ENCODE results near the gene GH2. TPM values are rescaled to one million over a fixed set of nuclear protein-coding genes. Genes with fewer than 3 reads are reported as not detected.

The GH2 gene
- total and polyA plus RNA-seq, 4 donors, result not detected

- Histone ChIP-seq H3K4me3 (ENCODE audit: low read depth in 1 of 3, low read length in 3 of 3) (no peak overlapping the region), H3K27me3 (ENCODE audit: control insufficient read depth in 4 of 4, insufficient read depth in 4 of 4, low read length in 3 of 4) (no peaks in the 10 kb centered on the region), H3K9me3 (ENCODE audit: control insufficient read depth in 4 of 4, low read length in 3 of 4) (no peaks in the 10 kb centered on the region), H3K27ac (ENCODE audit: low read depth in 1 of 2, low read length in 2 of 2) (no peak overlapping the region), H3K4me1 (ENCODE audit: control insufficient read depth in 4 of 4, insufficient read depth in 4 of 4, low read length in 3 of 4) (peaks cover 0 to 8% (median 2%) of the 10 kb centered on the region in 4 donors), H3K9ac (ENCODE audit: low read depth in 1 of 2, low read length in 2 of 2) (no peak overlapping the region), H3K36me3 (ENCODE audit: control insufficient read depth in 4 of 4, insufficient read depth in 3 of 4, low read depth in 1 of 4, low read length in 3 of 4) (no peaks in the 10 kb centered on the region)
- WGBS, result 89% methylated on average over 24 of the region's 24 CpGs
- no peak for DNase-seq (ENCODE audit: low spot score)
- TF ChIP-seq, protein P1, sequence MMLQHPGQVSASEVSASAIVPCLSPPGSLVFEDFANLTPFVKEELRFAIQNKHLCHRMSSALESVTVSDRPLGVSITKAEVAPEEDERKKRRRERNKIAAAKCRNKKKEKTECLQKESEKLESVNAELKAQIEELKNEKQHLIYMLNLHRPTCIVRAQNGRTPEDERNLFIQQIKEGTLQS (IDR thresholded peaks at IDR 0.05), result no peak
- no peak for TF ChIP-seq REST (IDR thresholded peaks at IDR 0.05)
- no peak for TF ChIP-seq RXRA (IDR thresholded peaks at IDR 0.05)
- TF ChIP-seq TAF1 (conservative IDR thresholded peaks at IDR 0.05), result no peak
- TF ChIP-seq FOXA2 (IDR thresholded peaks at IDR 0.05), result no peak
- TF ChIP-seq, protein P2, sequence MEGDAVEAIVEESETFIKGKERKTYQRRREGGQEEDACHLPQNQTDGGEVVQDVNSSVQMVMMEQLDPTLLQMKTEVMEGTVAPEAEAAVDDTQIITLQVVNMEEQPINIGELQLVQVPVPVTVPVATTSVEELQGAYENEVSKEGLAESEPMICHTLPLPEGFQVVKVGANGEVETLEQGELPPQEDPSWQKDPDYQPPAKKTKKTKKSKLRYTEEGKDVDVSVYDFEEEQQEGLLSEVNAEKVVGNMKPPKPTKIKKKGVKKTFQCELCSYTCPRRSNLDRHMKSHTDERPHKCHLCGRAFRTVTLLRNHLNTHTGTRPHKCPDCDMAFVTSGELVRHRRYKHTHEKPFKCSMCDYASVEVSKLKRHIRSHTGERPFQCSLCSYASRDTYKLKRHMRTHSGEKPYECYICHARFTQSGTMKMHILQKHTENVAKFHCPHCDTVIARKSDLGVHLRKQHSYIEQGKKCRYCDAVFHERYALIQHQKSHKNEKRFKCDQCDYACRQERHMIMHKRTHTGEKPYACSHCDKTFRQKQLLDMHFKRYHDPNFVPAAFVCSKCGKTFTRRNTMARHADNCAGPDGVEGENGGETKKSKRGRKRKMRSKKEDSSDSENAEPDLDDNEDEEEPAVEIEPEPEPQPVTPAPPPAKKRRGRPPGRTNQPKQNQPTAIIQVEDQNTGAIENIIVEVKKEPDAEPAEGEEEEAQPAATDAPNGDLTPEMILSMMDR (IDR thresholded peaks at IDR 0.05; ENCODE audit: low read depth, low read length, missing input control), result no peak
- TF ChIP-seq NR2F2 (IDR thresholded peaks at IDR 0.05), result no peak
- TF ChIP-seq RAD21 (IDR thresholded peaks at IDR 0.05), result no peak
- TF ChIP-seq EGR1 (IDR thresholded peaks at IDR 0.05; ENCODE audit: low read depth in 2 of 2), result no peak
- TF ChIP-seq, protein P3, sequence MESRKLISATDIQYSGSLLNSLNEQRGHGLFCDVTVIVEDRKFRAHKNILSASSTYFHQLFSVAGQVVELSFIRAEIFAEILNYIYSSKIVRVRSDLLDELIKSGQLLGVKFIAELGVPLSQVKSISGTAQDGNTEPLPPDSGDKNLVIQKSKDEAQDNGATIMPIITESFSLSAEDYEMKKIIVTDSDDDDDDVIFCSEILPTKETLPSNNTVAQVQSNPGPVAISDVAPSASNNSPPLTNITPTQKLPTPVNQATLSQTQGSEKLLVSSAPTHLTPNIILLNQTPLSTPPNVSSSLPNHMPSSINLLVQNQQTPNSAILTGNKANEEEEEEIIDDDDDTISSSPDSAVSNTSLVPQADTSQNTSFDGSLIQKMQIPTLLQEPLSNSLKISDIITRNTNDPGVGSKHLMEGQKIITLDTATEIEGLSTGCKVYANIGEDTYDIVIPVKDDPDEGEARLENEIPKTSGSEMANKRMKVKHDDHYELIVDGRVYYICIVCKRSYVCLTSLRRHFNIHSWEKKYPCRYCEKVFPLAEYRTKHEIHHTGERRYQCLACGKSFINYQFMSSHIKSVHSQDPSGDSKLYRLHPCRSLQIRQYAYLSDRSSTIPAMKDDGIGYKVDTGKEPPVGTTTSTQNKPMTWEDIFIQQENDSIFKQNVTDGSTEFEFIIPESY (IDR thresholded peaks at IDR 0.05), result no peak
These were observed 48.4 kb upstream of the GH2 start for GRCh38 chr17:63929860-63930766.

DNA sequence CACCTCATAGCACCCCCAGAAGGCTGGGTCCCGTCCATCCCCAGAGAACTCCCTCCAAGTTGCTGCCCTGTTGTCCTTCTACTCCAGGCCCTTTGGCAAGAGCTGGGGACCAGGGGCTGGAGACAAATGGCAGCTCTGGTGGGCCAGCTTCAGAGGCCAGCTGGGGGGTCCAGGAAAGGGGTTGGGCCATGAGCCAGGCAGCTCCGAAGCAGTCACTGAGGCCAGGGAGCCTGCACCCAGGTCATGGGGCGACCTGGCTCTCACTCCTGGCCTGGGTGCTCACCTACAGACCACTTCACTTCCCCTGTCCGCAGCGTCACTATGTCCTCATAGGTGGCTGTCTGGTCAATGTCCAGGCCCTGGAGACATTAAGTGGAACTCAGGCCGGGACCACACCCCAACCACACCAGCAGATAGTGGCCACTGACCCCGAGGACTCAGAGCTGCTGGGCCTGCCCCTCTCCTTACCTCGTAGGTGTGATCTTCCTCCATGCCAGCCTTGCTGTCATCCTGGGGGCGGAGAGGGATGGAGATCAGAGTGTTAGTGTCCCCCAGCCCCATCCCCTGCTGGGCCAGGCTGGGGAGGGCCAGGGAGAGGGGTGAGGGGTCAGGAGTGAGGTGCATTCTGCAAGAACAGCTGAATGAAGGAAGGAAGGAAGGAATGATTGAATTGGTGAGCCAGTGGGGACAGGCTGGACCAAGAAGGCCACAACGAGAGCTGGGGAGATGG lies 47.4 kb upstream of the GH2 start:
- Histone ChIP-seq H3K27ac (ENCODE audit: low read depth in 1 of 2, low read length in 2 of 2) (no peak overlapping the region), H3K4me3 (ENCODE audit: low read depth in 1 of 3, low read length in 3 of 3) (no peak overlapping the region), H3K36me3 (ENCODE audit: control insufficient read depth in 4 of 4, insufficient read depth in 3 of 4, low read depth in 1 of 4, low read length in 3 of 4) (no peaks in the 10 kb centered on the region), H3K4me1 (ENCODE audit: control insufficient read depth in 4 of 4, insufficient read depth in 4 of 4, low read length in 3 of 4) (peaks cover 0 to 8% (median 2%) of the 10 kb centered on the region in 4 donors), H3K9ac (ENCODE audit: low read depth in 1 of 2, low read length in 2 of 2) (no peak overlapping the region), H3K27me3 (ENCODE audit: control insufficient read depth in 4 of 4, insufficient read depth in 4 of 4, low read length in 3 of 4) (no peaks in the 10 kb centered on the region), H3K9me3 (ENCODE audit: control insufficient read depth in 4 of 4, low read length in 3 of 4) (no peaks in the 10 kb centered on the region)
- 91% methylated on average over 10 of the region's 10 CpGs for WGBS
- DNase-seq (ENCODE audit: low spot score), result no peak
- no peak for TF ChIP-seq RAD21 (IDR thresholded peaks at IDR 0.05)
- no peak for TF ChIP-seq FOXA2 (IDR thresholded peaks at IDR 0.05)
- TF ChIP-seq, protein P2 (IDR thresholded peaks at IDR 0.05; ENCODE audit: low read depth, low read length, missing input control), result no peak
- no peak for TF ChIP-seq NR2F2 (IDR thresholded peaks at IDR 0.05)
- no peak for TF ChIP-seq SP1 (IDR thresholded peaks at IDR 0.05)
- TF ChIP-seq MAX (IDR thresholded peaks at IDR 0.05), result no peak
- TF ChIP-seq RXRA (IDR thresholded peaks at IDR 0.05), result no peak
- TF ChIP-seq YY1 (IDR thresholded peaks at IDR 0.05), result no peak
- TF ChIP-seq, protein P3 (IDR thresholded peaks at IDR 0.05), result no peak
- TF ChIP-seq JUND (IDR thresholded peaks at IDR 0.05), result no peak
- no peak for TF ChIP-seq EGR1 (IDR thresholded peaks at IDR 0.05; ENCODE audit: low read depth in 2 of 2)
- no peak for TF ChIP-seq GABPA (IDR thresholded peaks at IDR 0.05 in 1 of 2, conservative IDR thresholded peaks at IDR 0.05 in 1 of 2)
- TF ChIP-seq HNF4A (conservative IDR thresholded peaks at IDR 0.05), result no peak

All from liver (tissue), 9 donors.